Heart right ventricle (tissue), 16 donors: ENCODE data around the gene GGPS1. TPM values are rescaled to one million over a fixed set of nuclear protein-coding genes. Genes with fewer than 3 reads are reported as not detected.
A peak's percentile ranks its signal among the peaks of the same experiment; 100 is the strongest.

Source experiments
- ATAC-seq, 8 donors: fragments of 200-7000 bp; cut with Tn5 transposase; one replicate each; pipeline ENCODE4 v1.9.1; 2020; ENCODE audit warnings: mild to moderate bottlenecking in 8 of 8, moderate library complexity in 8 of 8, moderate number of reproducible peaks in 1 of 8
- DNase-seq, 2 donors: peaks; one replicate each; pipeline ENCODE4 v3.0.0-alpha.2; 2020
- H3K27ac ChIP-seq, 10 donors: fragments of 200-600 bp; sonication (generic) in 2 of 10; one replicate each; pipeline versions ENCODE4 v1.5.0 to v1.8.0; 2020 to 2022; ENCODE audit warnings: mild to moderate bottlenecking in 3 of 10
- H3K27me3 ChIP-seq, 7 donors: fragments of 200-600 bp; one replicate each; pipeline ENCODE4 v1.8.0; 2021 to 2022; ENCODE audit warnings: mild to moderate bottlenecking in 2 of 7
- H3K36me3 ChIP-seq, 9 donors: fragments of 200-600 bp; sonication (generic) in 1 of 9; one replicate each; pipeline versions ENCODE4 v1.5.0 to v1.8.0; 2020 to 2022; ENCODE audit warnings: mild to moderate bottlenecking in 2 of 9
- H3K4me1 ChIP-seq, 9 donors: fragments of 200-600 bp; sonication (generic) in 1 of 9; one replicate each; pipeline versions ENCODE4 v1.5.0 to v1.8.0; 2020 to 2022; ENCODE audit warnings: mild to moderate bottlenecking in 4 of 9
- H3K4me3 ChIP-seq, 10 donors: fragments of 200-600 bp; sonication (generic) in 2 of 10; one replicate each; pipeline versions ENCODE4 v1.5.0 to v1.8.0; 2020 to 2022; ENCODE audit warnings: mild to moderate bottlenecking in 7 of 10, moderate library complexity in 2 of 10
- H3K9me3 ChIP-seq, 11 donors: fragments of 200-600 bp in 10 of 11; sonication (generic) in 2 of 11; one replicate each; pipeline versions ENCODE4 v1.5.0 to v1.8.0; 2013 to 2022; ENCODE audit warnings: mild to moderate bottlenecking in 2 of 11, control low read depth in 1 of 11, moderate library complexity in 1 of 11
- WGBS, 2 donors: extraction: QIAGEN DNeasy Blood & Tissue Kit; methylation state at CpG; one replicate each; pipeline ENCODE4 v1.1.7; 2013; ENCODE audit warnings: inconsistent platforms in 1 of 2; 5-methylcytosine and 5-hydroxymethylcytosine counted together
- intact Hi-C, 10 donors: fragments of 100-400 bp; cut with DNase I; formaldehyde crosslinking; loops; one replicate each; pipeline versions ENCODE4 v1.11.1 to v1.14.2; 2022
- polyA plus RNA-seq, 2 donors: library from polyadenylated mRNA; stranded (reverse); fragments of 200-250 nt; gene quantifications; one replicate each; pipeline ENCODE4 v1.2.3, GENCODE V29; 2013
- total RNA-seq, 10 donors: library from RNA; stranded (reverse); fragmentation: NEBNext Ultra II Directional in 3 of 10; extraction: Animal tissue kit (Norgen Biotek cat#: 25700) in 3 of 10; gene quantifications; one replicate each; pipeline versions ENCODE4 v1.2.1 to v1.2.4, GENCODE V29; 2021 to 2023
- TF ChIP-seq, protein P1 (sequence below), 9 donors: fragments of 200-600 bp; sonication (generic) in 2 of 9; IDR thresholded peaks; one replicate each; pipeline versions ENCODE4 v1.5.0 to v1.8.0; 2021 to 2022; ENCODE audit warnings: antibody characterized with exemption in 9 of 9, mild to moderate bottlenecking in 5 of 9, moderate library complexity in 1 of 9
- donor health status: Arrhythmogenic right ventricular cardiomyopathy.
- donor health status: ischemic (EF 13 %, LVEDD 7.1; RV severe dilation, severe dysfunction).
- donor health status: healthy with polysubstance abuse.
- donor health status: DM: no; HTN: yes; CAD: no.
- donor health status: DM: no; HTN: no; CAD: no.
- donor health status: ischemic (EF 25% LVEDD 6.9; RV normal size, moderate dysfunction).
- donor health status: ischemic (EF 25% LVEDD 5.7; RV mildly dilated, moderate dysfunction).
- donor health status: healthy.
- donor health status: DM: yes; HTN: yes; CAD: no.
- donor health status: Ischemic cardiomyopathy.
- donor health status: ischemic (EF 35%, LVEDD 5.7; RV mildly dilated, moderate dysfunction).
- donor health status: nonischemic (EF 11% LVEDD 7.7; RV severe dilation, severe dysfunction).
- donor health status: DM: yes; HTN: yes; CAD: no.
- donor health status: PGD.
- donor health status: ischemic (EF 29% LVEDD 5.4; RV normal size, mild dysfunction).
- donor health status: nonischemic (EF 23%, LVEDD 6.1; RV moderate dilation, normal function).

Gene GGPS1
- total and polyA plus RNA-seq, 12 donors = 21.0 to 40.0 (median 33.9) TPM

DNA sequence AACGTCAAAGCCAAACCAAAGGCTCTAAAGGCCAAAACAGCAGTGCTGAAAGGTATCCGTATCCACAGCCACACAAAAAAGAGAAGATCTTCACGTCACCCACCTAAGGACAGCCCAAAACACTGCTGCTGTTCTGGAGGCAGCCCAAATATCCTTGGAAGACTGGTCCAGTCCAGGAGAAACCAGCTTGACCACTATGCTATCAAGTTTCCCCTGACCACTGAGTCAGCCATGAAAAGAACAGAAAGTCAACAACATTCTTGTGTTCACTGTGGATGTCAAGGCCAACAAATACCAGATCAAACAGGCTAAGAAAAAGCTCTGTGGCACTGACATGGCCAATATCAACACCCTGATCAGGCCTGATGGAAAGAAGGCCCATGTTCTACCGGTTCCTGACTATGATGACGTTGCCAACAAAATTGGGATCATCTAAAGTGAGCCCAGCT is 32.4 kb upstream of the GGPS1 start:
- no peak overlapping the region for H3K27ac ChIP-seq
- ATAC-seq = no peak
- WGBS, 2 donors = 89 to 91% methylated on average over 5 of the region's 5 CpGs

DNA sequence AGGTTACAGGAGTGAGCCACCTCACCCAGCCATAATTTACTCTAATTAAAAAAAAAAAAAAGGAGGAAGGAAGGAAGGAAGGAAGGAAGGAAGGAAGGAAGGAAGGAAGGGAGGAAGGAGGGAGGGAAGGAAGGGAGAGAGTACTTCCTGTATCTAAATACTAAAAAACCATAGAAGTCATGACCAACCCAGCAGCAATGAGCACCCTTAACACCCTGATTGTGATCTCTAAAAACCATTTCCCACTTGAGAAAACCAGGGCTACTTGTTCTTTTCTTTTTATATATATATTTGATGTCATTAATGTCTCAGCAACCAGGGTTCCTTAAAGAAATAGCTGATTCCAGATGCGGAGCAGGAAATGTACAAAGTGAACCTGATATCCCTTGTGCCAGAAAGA is 31.6 kb upstream of the GGPS1 start:
- TF ChIP-seq, protein P1, sequence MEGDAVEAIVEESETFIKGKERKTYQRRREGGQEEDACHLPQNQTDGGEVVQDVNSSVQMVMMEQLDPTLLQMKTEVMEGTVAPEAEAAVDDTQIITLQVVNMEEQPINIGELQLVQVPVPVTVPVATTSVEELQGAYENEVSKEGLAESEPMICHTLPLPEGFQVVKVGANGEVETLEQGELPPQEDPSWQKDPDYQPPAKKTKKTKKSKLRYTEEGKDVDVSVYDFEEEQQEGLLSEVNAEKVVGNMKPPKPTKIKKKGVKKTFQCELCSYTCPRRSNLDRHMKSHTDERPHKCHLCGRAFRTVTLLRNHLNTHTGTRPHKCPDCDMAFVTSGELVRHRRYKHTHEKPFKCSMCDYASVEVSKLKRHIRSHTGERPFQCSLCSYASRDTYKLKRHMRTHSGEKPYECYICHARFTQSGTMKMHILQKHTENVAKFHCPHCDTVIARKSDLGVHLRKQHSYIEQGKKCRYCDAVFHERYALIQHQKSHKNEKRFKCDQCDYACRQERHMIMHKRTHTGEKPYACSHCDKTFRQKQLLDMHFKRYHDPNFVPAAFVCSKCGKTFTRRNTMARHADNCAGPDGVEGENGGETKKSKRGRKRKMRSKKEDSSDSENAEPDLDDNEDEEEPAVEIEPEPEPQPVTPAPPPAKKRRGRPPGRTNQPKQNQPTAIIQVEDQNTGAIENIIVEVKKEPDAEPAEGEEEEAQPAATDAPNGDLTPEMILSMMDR (IDR thresholded peaks at IDR 0.05) = no peak
- no peaks in the 10 kb centered on the region for H3K27me3 ChIP-seq
- WGBS, 2 donors = 95 to 99% methylated on average over 1 of the region's 1 CpG
- no peak for ATAC-seq
- no peaks in the 10 kb centered on the region for H3K36me3 ChIP-seq
- H3K4me1 ChIP-seq = peaks cover 0 to 54% (median 25%) of the 10 kb centered on the region in 9 donors
- intact Hi-C loops = no loop called here
- H3K4me3 ChIP-seq = no peak overlapping the region
- no peak for DNase-seq
- H3K27ac ChIP-seq = peak overlapping the region in 1 of 10 donors; percentile 2
- H3K9me3 ChIP-seq = peaks cover 0 to 19% (median 0%) of the 10 kb centered on the region in 11 donors

More for the DNA sequence above, 32.4 kb upstream of the GGPS1 start:
- TF ChIP-seq, protein P1 (IDR thresholded peaks at IDR 0.05) = no peak
- intact Hi-C loops = no loop called here
- no peaks in the 10 kb centered on the region for H3K36me3 ChIP-seq
- DNase-seq = no peak
- H3K27me3 ChIP-seq = no peaks in the 10 kb centered on the region
- no peak overlapping the region for H3K4me3 ChIP-seq
- H3K9me3 ChIP-seq = peaks cover 0 to 19% (median 0%) of the 10 kb centered on the region in 11 donors
- peaks cover 0 to 55% (median 22%) of the 10 kb centered on the region in 9 donors for H3K4me1 ChIP-seq

DNA sequence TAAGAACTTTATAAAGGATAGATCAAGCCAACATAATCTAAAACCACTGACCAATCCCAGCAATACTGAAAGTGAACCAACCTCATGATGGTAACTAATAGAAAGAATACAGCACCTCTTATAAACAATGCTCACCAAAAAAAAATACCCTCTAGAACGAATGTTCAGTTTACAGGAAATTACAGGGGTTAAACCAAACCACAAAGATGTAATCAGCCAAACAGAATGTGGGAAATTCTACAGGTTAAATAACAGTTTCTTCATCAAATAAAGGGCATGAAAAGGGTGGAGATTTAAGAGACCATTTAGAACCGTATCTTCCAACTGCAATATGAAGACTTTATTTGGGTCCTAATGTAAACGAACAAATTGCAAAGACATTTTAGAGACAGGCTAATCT is 30.8 kb upstream of the GGPS1 start:
- no peak for DNase-seq
- intact Hi-C loops = no loop called here
- 76 to 78% methylated on average over 3 of the region's 3 CpGs for WGBS, 2 donors

DNA sequence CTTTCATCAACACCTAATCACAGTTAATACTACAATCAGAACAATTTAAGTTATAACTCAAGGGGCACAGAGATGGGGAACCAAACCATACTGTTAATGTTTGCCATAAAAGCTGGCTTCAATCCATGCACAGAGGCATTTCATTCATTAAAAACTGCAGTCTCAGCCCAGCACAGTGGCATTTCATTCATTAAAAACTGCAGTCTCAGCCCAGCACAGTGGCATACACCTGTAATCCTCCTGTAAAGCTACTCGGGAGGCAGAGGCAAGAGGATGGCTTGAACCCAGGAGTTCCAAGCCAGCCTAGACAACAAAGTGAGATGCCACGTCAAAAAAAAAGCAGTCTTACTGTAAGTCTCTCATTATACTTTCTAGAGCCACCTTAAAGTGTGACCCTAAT is 29.6 kb upstream of the GGPS1 start:
- H3K27ac ChIP-seq = no peak overlapping the region
- 57 to 66% methylated on average over 2 of the region's 2 CpGs for WGBS, 2 donors
- ATAC-seq (no peak), DNase-seq (no peak)
- peaks cover 0 to 19% (median 0%) of the 10 kb centered on the region in 11 donors for H3K9me3 ChIP-seq
- peaks cover 0 to 38% (median 29%) of the 10 kb centered on the region in 9 donors for H3K4me1 ChIP-seq
- H3K4me3 ChIP-seq = no peak overlapping the region
- no peaks in the 10 kb centered on the region for H3K27me3 ChIP-seq
- H3K36me3 ChIP-seq = no peaks in the 10 kb centered on the region
- TF ChIP-seq, protein P1 (IDR thresholded peaks at IDR 0.05) = no peak
- intact Hi-C loops = no loop called here

More for the DNA sequence above, 30.8 kb upstream of the GGPS1 start:
- no peak overlapping the region for H3K4me3 ChIP-seq
- TF ChIP-seq, protein P1 (IDR thresholded peaks at IDR 0.05) = no peak
- no peaks in the 10 kb centered on the region for H3K27me3 ChIP-seq
- H3K36me3 ChIP-seq = no peaks in the 10 kb centered on the region
- H3K9me3 ChIP-seq = peaks cover 0 to 19% (median 0%) of the 10 kb centered on the region in 11 donors
- H3K4me1 ChIP-seq = peaks cover 0 to 47% (median 25%) of the 10 kb centered on the region in 9 donors
- no peak for ATAC-seq
- no peak overlapping the region for H3K27ac ChIP-seq
